Measurements from ENCODE around the gene ZDHHC14.

DNA sequence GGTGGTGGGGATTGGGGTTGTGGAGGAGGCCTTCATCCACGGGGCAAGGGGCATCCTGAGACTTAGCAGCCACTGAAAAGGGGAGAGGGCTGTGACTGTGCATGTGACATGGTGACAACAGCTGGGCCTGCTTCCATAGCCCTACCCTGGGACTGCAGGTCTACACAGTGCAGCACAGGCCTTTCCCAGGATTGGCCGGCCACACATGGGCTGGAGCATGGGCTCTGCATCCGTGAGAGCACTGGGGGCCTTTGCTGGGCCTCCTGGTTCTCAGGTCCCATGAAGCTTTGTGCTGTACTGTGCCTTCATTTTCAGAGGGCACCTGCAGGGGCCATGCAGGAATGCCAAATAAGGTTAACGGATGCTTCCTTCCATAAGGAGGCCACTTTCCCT is 56.0 kb downstream of the ZDHHC14 start:
- TF ChIP-seq POLR2A (IDR thresholded peaks at IDR 0.05; ENCODE audit: low read depth) (no peak), POLR2AphosphoS5 (IDR thresholded peaks at IDR 0.05) (no peak)
- TF ChIP-seq, protein P1, sequence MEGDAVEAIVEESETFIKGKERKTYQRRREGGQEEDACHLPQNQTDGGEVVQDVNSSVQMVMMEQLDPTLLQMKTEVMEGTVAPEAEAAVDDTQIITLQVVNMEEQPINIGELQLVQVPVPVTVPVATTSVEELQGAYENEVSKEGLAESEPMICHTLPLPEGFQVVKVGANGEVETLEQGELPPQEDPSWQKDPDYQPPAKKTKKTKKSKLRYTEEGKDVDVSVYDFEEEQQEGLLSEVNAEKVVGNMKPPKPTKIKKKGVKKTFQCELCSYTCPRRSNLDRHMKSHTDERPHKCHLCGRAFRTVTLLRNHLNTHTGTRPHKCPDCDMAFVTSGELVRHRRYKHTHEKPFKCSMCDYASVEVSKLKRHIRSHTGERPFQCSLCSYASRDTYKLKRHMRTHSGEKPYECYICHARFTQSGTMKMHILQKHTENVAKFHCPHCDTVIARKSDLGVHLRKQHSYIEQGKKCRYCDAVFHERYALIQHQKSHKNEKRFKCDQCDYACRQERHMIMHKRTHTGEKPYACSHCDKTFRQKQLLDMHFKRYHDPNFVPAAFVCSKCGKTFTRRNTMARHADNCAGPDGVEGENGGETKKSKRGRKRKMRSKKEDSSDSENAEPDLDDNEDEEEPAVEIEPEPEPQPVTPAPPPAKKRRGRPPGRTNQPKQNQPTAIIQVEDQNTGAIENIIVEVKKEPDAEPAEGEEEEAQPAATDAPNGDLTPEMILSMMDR (IDR thresholded peaks at IDR 0.05): no peak
